ENCODE data around the gene PCDH15. TPM values are rescaled to one million over a fixed set of nuclear protein-coding genes. Genes with fewer than 3 reads are reported as not detected.

Gene PCDH15
- total and polyA plus RNA-seq, 2 of the 8 experiments (the other 6 are each of a cell fraction or from before 2014, with no cell fraction given): 0.11 TPM; not detected in 1

DNA sequence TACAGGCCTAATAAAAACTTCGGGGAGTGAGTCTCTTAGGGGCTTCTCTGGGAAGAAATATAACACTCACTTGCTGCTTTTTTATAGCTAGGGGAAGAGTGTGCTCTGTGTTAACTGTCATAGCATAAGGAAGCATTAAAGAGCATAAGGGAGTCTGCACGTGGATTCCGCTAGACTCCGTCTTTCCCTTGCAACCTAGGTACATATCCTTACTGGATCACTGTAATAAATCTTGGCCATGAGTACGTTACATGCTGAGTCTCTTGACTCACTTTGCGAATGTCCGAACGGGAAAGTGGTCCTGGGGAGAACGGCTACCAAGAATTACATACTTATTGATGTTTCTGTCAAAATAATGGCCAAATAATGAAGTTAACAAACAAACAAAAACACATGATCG lies 1029.3 kb downstream of the PCDH15 start:
- H3K23me2 ChIP-seq (ENCODE audit: low read depth, low read length): no peaks in the 10 kb centered on the region
- H3K4me1 ChIP-seq (replicated peaks in 1 of 4; ENCODE audit: control insufficient read depth in 3 of 4, insufficient read depth in 4 of 4, low read length in 3 of 4): no peaks in the 10 kb centered on the region
- H2BK12ac ChIP-seq (ENCODE audit: low read depth, low read length): no peak overlapping the region
- CTCF ChIA-PET (ENCODE audit: partially characterized antibody): interaction anchor here (0.6 kb wide), 1 partner anchor 13 kb away, joined by 3 read pairs; no protein-coding TSS in a partner anchor
- peak; percentile 48 for FAIRE-seq
- peak overlapping the region; percentile 78; the same call in 1 of the 2 replicates for H2AFZ ChIP-seq (ENCODE audit: low read length)
- H3K9ac ChIP-seq (replicated peaks in 1 of 4; ENCODE audit: extremely low read depth in 1 of 4, low read depth in 3 of 4, low read length in 3 of 4): no peak overlapping the region
- no peaks in the 10 kb centered on the region for H3K27me3 ChIP-seq (replicated peaks in 1 of 4; ENCODE audit: control insufficient read depth in 3 of 4, extremely low read depth in 1 of 4, insufficient read depth in 3 of 4, low read length in 3 of 4)
- no peak overlapping the region for H3K4me3 ChIP-seq (ENCODE audit: extremely low read depth in 1 of 4, insufficient read depth in 2 of 4, low read depth in 3 of 4, low read length in 4 of 4)
- H4K8ac ChIP-seq (ENCODE audit: extremely low read depth, insufficient read depth, low read length): no peak overlapping the region
- 93% methylated on average over 10 of the region's 10 CpGs; no CpG with 5 or more reads in 1 of the 2 experiments for WGBS, 2 experiments (ENCODE audit: extremely low coverage in 1 of 2, insufficient coverage in 1 of 2, insufficient read length in 1 of 2, insufficient replicate concordance in 2 of 2, low coverage in 1 of 2, low lambda C conversion rate in 2 of 2, missing lambda C conversion rate in 1 of 2)
- no peaks in the 10 kb centered on the region for H3K36me3 ChIP-seq (ENCODE audit: control insufficient read depth in 2 of 4, insufficient read depth in 4 of 4, low read length in 3 of 4)
- no peak overlapping the region for H3K18ac ChIP-seq (ENCODE audit: extremely low read depth, low read length)
- H3K9me3 ChIP-seq (ENCODE audit: insufficient read depth in 2 of 2, low read depth in 1 of 2, low read length in 1 of 2): no peaks in the 10 kb centered on the region
- POLR2A ChIA-PET (ENCODE audit: partially characterized antibody): no interaction called here
- H2BK15ac ChIP-seq (ENCODE audit: low read length): no peak overlapping the region
- no peak overlapping the region for H2BK20ac ChIP-seq (ENCODE audit: low read length)
- H4K91ac ChIP-seq (replicated peaks; ENCODE audit: insufficient read length, low read length): no peak overlapping the region
- no peaks in the 10 kb centered on the region for H3K79me1 ChIP-seq (ENCODE audit: low read depth, low read length)
- H3K56ac ChIP-seq (replicated peaks; ENCODE audit: insufficient read length, low read depth, low read length): no peak overlapping the region
- peak overlapping the region; percentile 24 for H2BK120ac ChIP-seq (replicated peaks; ENCODE audit: low read depth, low read length)
- no peak overlapping the region for H3K4me2 ChIP-seq (ENCODE audit: insufficient read depth in 1 of 2, low read depth in 2 of 2, low read length in 2 of 2)
- no peak overlapping the region for H3K27ac ChIP-seq (ENCODE audit: low read depth, low read length)
- H3K79me2 ChIP-seq (ENCODE audit: control insufficient read depth in 1 of 2, insufficient read depth in 2 of 2, low read length in 2 of 2): no peaks in the 10 kb centered on the region
- no peak overlapping the region for H2AK5ac ChIP-seq (ENCODE audit: low read depth, low read length)
- no peaks in the 10 kb centered on the region for H4K20me1 ChIP-seq (replicated peaks in 1 of 2; ENCODE audit: control insufficient read depth in 1 of 2, insufficient read depth in 2 of 2, low read length in 2 of 2)
- no peak overlapping the region for H3K14ac ChIP-seq (ENCODE audit: insufficient read length)
- no peak overlapping the region for H4K5ac ChIP-seq (ENCODE audit: insufficient read length, low read depth, low read length)
- 0 out of 2 replicates have a peak overlapping the region, but pooled peaks have one; percentile 20 for H2BK5ac ChIP-seq (ENCODE audit: low read depth, low read length)
- TF ChIP-seq, protein P1, sequence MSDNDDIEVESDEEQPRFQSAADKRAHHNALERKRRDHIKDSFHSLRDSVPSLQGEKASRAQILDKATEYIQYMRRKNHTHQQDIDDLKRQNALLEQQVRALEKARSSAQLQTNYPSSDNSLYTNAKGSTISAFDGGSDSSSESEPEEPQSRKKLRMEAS (IDR thresholded peaks at IDR 0.05): no peak
- no peak for TF ChIP-seq SIN3A (conservative IDR thresholded peaks at IDR 0.05 in 1 of 2, IDR thresholded peaks at IDR 0.05 in 1 of 2; ENCODE audit: low read depth in 1 of 2, low read length in 2 of 2)
- no peak for TF ChIP-seq PHF8 (conservative IDR thresholded peaks at IDR 0.05; ENCODE audit: low read depth, low read length)
- TF ChIP-seq FOSL1 (IDR thresholded peaks at IDR 0.05; ENCODE audit: insufficient read depth, low read depth, low read length): no peak
- TF ChIP-seq CREB1 (IDR thresholded peaks at IDR 0.05): no peak
- TF ChIP-seq ASH2L (IDR thresholded peaks at IDR 0.05; ENCODE audit: low read length): no peak
- TF ChIP-seq CHD2 (IDR thresholded peaks at IDR 0.05; ENCODE audit: low read length): no peak
- TF ChIP-seq SAP30 (IDR thresholded peaks at IDR 0.05; ENCODE audit: insufficient read depth, insufficient replicate concordance, low read length): no peak
- TF ChIP-seq HDAC2 (IDR thresholded peaks at IDR 0.05; ENCODE audit: borderline replicate concordance in 1 of 2, low read depth in 2 of 2, low read length in 2 of 2): no peak
- no peak for TF ChIP-seq SIRT6 (IDR thresholded peaks at IDR 0.05; ENCODE audit: low read length)
- DNase-seq (ENCODE audit: low read depth in 1 of 2, low spot score in 2 of 2): no peak
- H3K4ac ChIP-seq (replicated peaks; ENCODE audit: insufficient read length, low read depth, low read length): no peak overlapping the region
- no peak overlapping the region for H3K23ac ChIP-seq (ENCODE audit: insufficient read length)
